Spleen (tissue), 7 donors: Measurements from ENCODE around the gene COL5A1.

Experiments
- POLR2A ChIP-seq, 3 donors: fragments of 450-650 bp; IDR thresholded peaks; one replicate each; pipeline ENCODE4 v1.5.1; 2017; ENCODE audit warnings: antibody characterized with exemption in 3 of 3, mild to moderate bottlenecking in 1 of 3
- TF ChIP-seq, protein P1 (sequence below), 11 experiments: fragments of 200-600 bp in 7 of 11; fragments of 450-650 bp in 4 of 11; sonication (generic) in 4 of 11; IDR thresholded peaks in 8 of 11; conservative IDR thresholded peaks in 3 of 11; 1 replicate in 7 of 11; 2 replicates in 4 of 11; pipeline versions ENCODE4 v1.4.0 to v1.8.0; 2016 to 2021; ENCODE audit warnings: antibody characterized with exemption in 11 of 11, inconsistent platforms in 4 of 11, mild to moderate bottlenecking in 1 of 11
- donor health status: DM: no; HTN: no; CAD: no; lungs with moderate emphysema.
- donor health status: DM: no; HTN: no; CAD: no.
- donor health status: DM: no; HTN: no; CAD: no.

DNA sequence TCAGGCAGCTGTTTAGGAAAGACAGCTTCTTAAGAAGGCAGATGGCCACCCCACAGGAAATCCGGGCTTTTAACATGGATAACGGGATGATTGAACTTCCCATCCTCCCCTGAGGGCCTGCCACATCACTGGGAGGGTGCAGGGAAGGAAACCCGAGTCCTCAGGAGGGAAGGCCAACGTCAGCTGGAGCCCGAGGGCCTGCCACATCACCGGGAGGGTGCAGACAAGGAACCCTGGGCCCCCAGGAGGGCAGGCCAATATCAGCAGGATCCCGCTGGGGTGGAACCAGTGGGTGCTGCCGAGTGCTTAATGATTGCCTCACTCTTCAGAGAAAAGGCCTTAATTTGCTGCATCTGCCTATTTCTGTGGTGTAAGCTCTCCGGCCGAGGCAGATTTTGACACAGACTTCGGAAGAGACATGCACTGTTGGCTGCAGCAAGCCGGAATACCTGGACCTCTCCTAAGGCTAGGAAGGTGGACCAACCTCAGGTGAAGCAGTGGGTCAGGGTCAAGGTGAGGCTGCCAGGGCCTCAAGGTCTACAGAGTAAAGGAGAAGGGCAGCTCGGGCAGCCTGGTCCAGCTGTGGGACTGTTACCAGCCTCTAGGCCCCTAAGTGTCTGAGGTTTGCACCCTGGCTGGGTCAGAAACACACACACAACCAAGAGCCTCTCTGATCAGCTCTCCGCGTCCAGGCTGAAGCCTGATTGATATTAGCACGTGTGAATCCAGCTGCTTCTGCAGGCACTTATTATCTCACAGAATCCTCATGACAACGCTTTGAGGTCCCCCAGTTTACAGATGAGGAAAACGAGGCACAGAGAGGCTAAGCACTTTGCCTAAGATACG lies 14.8 kb upstream of the COL5A1 start:
- TF ChIP-seq, protein P1, sequence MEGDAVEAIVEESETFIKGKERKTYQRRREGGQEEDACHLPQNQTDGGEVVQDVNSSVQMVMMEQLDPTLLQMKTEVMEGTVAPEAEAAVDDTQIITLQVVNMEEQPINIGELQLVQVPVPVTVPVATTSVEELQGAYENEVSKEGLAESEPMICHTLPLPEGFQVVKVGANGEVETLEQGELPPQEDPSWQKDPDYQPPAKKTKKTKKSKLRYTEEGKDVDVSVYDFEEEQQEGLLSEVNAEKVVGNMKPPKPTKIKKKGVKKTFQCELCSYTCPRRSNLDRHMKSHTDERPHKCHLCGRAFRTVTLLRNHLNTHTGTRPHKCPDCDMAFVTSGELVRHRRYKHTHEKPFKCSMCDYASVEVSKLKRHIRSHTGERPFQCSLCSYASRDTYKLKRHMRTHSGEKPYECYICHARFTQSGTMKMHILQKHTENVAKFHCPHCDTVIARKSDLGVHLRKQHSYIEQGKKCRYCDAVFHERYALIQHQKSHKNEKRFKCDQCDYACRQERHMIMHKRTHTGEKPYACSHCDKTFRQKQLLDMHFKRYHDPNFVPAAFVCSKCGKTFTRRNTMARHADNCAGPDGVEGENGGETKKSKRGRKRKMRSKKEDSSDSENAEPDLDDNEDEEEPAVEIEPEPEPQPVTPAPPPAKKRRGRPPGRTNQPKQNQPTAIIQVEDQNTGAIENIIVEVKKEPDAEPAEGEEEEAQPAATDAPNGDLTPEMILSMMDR (IDR thresholded peaks at IDR 0.05 in 8 of 11, conservative IDR thresholded peaks at IDR 0.05 in 3 of 11) = no peak
- no peak for TF ChIP-seq POLR2A (IDR thresholded peaks at IDR 0.05)
